Measurements from ENCODE around the gene P2RY11. TPM values are rescaled to one million over a fixed set of nuclear protein-coding genes. Genes with fewer than 3 reads are reported as not detected.

The P2RY11 gene
- total RNA-seq, 1 donor from 2014 or later, result 2.1 TPM

GRCh38 chr19:10093295-10094186 is 18.0 kb upstream of the P2RY11 start:
- no peak for DNase-seq

- no peak for DNase-seq
Measured at GRCh38 chr19:10095622-10095947, 15.9 kb upstream of the P2RY11 start.

GRCh38 chr19:10095948-10096614 is 15.4 kb upstream of the P2RY11 start:
- DNase-seq, result peak; percentile 96

GRCh38 chr19:10096615-10096963 is 14.9 kb upstream of the P2RY11 start:
- DNase-seq, result no peak

GRCh38 chr19:10100163-10100785 is 11.2 kb upstream of the P2RY11 start:
- no peak for DNase-seq

- DNase-seq, result no peak
Measured at GRCh38 chr19:10102787-10103236, 8.7 kb upstream of the P2RY11 start.

- DNase-seq, result no peak
Measured at GRCh38 chr19:10104130-10104513, 7.4 kb upstream of the P2RY11 start.

- no peak for DNase-seq
Measured at GRCh38 chr19:10104665-10105508, 6.6 kb upstream of the P2RY11 start.

- DNase-seq, result peak; percentile 45
Measured at GRCh38 chr19:10105509-10106099, 5.9 kb upstream of the P2RY11 start.

GRCh38 chr19:10106100-10106936 is 5.2 kb upstream of the P2RY11 start, which contains the start of gene PPAN:
PPAN (plus strand) TSS chr19:10106362; CDS start chr19:10106395, 33 bp downstream.
- DNase-seq, result peak; percentile 99

GRCh38 chr19:10107254-10107653 is 4.2 kb upstream of the P2RY11 start:
- no peak for DNase-seq

GRCh38 chr19:10107817-10108367 is 3.6 kb upstream of the P2RY11 start:
- no peak for DNase-seq

- DNase-seq, result no peak
Measured at GRCh38 chr19:10109528-10109927, 2.0 kb upstream of the P2RY11 start.

GRCh38 chr19:10110076-10110971 is 1.2 kb upstream of the P2RY11 start:
- DNase-seq, result no peak

GRCh38 chr19:10110972-10111317 is 548 bp upstream of the P2RY11 start:
- DNase-seq, result no peak

GRCh38 chr19:10112037-10112761 is 706 bp downstream of the P2RY11 start:
- DNase-seq, result no peak

- peak; percentile 39 for DNase-seq
Measured at GRCh38 chr19:10112895-10113591, 1.6 kb downstream of the P2RY11 start.

GRCh38 chr19:10113592-10113963 is 2.1 kb downstream of the P2RY11 start:
- DNase-seq, result no peak
